HG03064 (cell line): ENCODE results near the gene MVP.
"Not testable (repeated sequence)": the region's sequence is repeated elsewhere in the genome, so short reads cannot be mapped to it uniquely, and the experiment has no call there.

Experiments used
- ATAC-seq: cut with Tn5 transposase; IDR thresholded peaks from one replicate; pipeline ENCODE4 v1.9.1; 2021; ENCODE audit warnings: low read depth; ENCODE audit not compliant: unreplicated experiment

MVP gene

GRCh38 chr16:29868396-29869009 lies 48.2 kb downstream of the MVP start:
- no peak for ATAC-seq

- not testable (repeated sequence) for ATAC-seq
Observed at GRCh38 chr16:29869067-29869466, 48.8 kb downstream of the MVP start.

GRCh38 chr16:29871822-29872546 lies 51.7 kb downstream of the MVP start:
- no peak for ATAC-seq

GRCh38 chr16:29873319-29873718 lies 53.1 kb downstream of the MVP start:
- ATAC-seq: no peak

DNA sequence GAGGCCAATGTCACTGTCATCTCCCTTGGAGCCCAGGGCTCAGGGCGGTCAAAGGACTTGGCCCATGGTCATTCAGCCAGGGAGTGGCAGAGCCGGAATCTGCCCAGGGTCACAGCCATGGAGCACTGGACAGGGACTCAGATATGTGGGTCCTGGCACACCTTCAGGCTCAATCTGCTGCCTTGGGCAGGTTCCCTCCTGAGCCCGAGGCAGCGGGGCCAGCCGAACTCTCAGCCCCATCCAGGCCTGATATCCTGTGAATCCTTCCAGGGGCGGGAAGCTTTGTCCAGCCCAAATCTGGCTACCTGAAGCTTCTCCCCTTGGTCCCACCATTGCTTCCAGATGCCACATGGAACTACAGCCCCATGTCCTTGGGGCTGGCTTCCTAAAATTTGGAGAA lies 54.9 kb downstream of the MVP start:
- ATAC-seq: no peak

- no peak for ATAC-seq
Observed at GRCh38 chr16:29876217-29876593, 55.9 kb downstream of the MVP start.

DNA sequence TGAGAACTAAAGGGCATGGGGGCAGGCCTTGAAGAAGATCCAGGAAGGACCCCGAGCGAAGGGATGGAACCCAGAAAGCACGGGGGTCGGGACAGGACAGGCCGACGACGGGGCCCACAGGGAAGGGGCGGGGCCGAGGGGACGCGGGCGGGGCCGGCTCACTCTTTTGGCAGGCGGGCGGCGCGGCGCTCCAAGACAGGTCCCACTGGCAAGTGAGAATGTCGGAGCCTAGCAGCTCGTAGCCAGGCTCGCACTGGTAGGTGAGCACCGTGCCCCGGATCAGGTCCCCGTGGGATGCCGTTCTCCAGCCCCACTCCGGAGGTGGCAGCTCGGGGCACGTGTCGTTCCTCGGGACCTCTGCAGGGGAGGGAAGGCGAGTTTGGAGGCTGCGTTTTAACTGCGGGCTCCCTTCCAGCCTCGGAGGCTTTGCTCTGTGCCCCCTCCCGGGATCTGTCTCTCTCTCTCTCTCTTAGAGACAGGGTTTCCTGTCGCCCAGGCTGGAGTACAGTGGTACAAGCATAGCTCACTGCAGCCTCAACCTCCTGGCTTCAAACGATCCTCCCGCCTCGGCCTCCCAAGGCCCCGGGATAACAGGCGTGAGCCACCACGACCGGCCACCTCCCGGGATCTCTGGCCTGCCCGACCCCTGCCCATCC lies 56.5 kb downstream of the MVP start:
- ATAC-seq: no peak

DNA sequence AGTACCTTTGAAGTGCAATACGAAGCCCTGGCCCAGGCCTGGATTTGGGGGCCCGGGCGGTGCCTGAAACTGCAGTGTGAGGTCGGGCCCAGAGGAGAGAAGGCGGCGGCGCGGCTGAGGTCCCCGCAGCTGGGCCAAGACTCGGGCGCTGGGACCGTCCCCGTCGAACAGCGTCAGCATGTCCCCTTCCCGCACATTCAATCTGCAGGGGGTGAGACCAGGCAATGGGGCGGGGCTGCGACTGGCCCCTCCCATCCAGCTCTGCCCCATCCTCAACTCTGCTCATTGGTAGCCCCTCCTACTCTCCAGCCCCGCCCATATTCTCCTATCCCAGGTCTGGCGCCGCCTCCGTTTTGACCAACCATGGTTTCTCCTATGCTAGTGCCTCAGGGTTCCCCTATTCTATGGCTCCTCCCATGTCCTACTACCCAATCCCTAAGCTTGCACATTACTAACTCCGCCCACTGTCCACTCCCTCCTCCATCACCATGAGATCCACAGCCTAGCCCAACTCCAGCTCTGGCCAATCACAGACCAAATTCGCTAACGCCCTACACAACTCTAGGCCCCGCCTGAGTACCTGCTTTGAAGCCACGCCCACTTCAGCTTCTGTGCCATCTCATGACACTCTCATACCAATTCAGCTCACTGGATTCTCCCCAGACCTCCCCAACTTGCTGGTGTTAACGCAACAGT lies 57.2 kb downstream of the MVP start:
- ATAC-seq: no peak

DNA sequence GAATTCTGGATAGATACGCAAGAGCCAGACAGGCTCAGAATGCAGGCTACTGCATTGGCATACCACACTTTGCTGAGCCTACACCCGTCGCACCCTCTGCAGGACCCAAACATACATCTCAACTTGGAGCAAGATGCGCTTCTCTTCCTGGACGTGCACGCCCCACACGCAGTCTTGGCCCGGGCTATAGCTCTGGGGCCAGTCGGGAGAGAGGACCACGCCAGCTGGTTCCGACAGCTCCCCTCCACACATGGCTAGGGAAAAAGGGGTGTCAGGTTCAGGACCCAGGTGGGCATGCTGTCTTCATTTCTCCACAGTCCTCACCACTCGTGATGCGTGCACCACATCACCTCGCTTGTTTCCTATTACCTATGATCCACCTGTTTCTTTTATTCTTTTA lies 57.9 kb downstream of the MVP start:
- no peak for ATAC-seq

- no peak for ATAC-seq
Observed at GRCh38 chr16:29881050-29881449, 60.8 kb downstream of the MVP start.

GRCh38 chr16:29883987-29884386 lies 63.7 kb downstream of the MVP start:
- ATAC-seq: no peak

DNA sequence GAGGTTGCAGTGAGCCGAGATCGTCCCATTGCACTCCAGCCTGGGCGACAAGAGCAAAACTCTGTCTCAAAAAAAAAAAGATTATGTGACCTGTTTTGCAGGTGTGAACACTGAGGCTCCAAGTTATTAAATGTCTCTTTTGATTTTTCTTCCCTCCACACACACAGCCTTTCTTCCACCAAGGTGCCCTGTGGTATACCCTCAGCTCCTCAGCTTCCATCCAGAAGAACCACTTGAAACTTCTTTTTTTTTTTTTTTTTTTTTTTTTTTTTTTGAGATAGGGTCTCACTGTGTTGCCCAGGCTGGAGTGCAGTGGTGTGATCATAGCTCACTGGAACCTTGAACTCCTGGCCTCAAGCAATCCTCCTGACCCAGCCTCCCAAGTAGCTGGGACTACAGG lies 69.1 kb downstream of the MVP start:
- not testable (repeated sequence) for ATAC-seq

- no peak for ATAC-seq
Observed at GRCh38 chr16:29891525-29892457, 71.5 kb downstream of the MVP start.

- ATAC-seq: no peak
Observed at GRCh38 chr16:29892458-29892813, 72.2 kb downstream of the MVP start.

GRCh38 chr16:29893553-29893952 lies 73.3 kb downstream of the MVP start:
- no peak for ATAC-seq

- no peak for ATAC-seq
Observed at GRCh38 chr16:29894352-29894751, 74.1 kb downstream of the MVP start.

DNA sequence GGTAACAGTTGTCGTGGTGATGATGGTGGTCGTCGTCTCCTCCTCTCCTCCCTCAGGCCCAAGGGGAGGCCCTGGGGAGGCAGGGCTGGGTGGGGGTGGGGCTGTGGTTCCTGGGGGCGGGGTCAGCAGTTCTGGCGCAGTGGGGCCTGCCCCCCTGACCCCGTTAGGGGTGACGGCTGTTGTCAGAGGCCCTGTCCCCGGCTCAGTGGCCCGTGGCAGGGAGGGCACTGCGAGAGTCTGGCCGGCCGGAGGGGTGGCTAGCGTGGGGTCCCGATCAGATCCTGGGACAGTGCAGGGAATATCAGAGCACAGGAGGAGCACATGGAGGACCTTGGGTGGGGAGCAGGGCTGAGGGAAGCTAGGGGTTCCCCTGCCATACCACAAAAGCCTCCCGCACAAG lies 76.6 kb downstream of the MVP start:
- ATAC-seq: no peak

- ATAC-seq: no peak
Observed at GRCh38 chr16:29897333-29897732, 77.1 kb downstream of the MVP start.
